Neural progenitor cell (in vitro differentiated cells): ENCODE results near the gene C6orf89. TPM values are rescaled to one million over a fixed set of nuclear protein-coding genes. Genes with fewer than 3 reads are reported as not detected.

ENCODE experiments used
- DNase-seq: peaks from one replicate; pipeline ENCODE4 v3.0.0-alpha.2; 2016; ENCODE audit warnings: low spot score
- H2AFZ ChIP-seq: fragments of 200-600 bp; sonication (generic); replicated peaks from 2 replicates; pipeline ENCODE4 v1.6.1; 2016; ENCODE audit warnings: antibody characterized with exemption
- H3F3A ChIP-seq: fragments of 200-600 bp; sonication (generic); 2 replicates; pipeline ENCODE4 v1.6.1; 2016; ENCODE audit warnings: antibody characterized with exemption, low read depth
- H3K27ac ChIP-seq: fragments of 200-600 bp; sonication (generic); 2 replicates; pipeline ENCODE4 v1.5.1; 2016; ENCODE audit warnings: mild to moderate bottlenecking
- H3K27me3 ChIP-seq: fragments of 200-600 bp; sonication (generic); 2 replicates; pipeline ENCODE4 v1.6.1; 2016; ENCODE audit warnings: mild to moderate bottlenecking, moderate library complexity
- H3K36me3 ChIP-seq: fragments of 200-600 bp; sonication (generic); 2 replicates; pipeline ENCODE4 v1.5.1; 2016
- H3K4me1 ChIP-seq: fragments of 200-600 bp; sonication (generic); 2 replicates; pipeline ENCODE4 v1.6.1; 2016; ENCODE audit warnings: mixed run types
- H3K4me2 ChIP-seq: fragments of 200-600 bp; sonication (generic); 2 replicates; pipeline ENCODE4 v1.6.1; 2016
- H3K4me3 ChIP-seq: fragments of 200-600 bp; sonication (generic); 2 replicates; pipeline ENCODE4 v1.5.1; 2016
- H3K79me2 ChIP-seq: fragments of 200-600 bp; sonication (generic); 2 replicates; pipeline ENCODE4 v1.6.1; 2016; ENCODE audit warnings: low read depth
- H3K9ac ChIP-seq: fragments of 200-600 bp; sonication (generic); 2 replicates; pipeline ENCODE4 v1.6.1; 2016
- H3K9me3 ChIP-seq: fragments of 200-600 bp; sonication (generic); 2 replicates; pipeline ENCODE4 v1.5.1; 2016; ENCODE audit warnings: low read depth
- H4K20me1 ChIP-seq: fragments of 200-600 bp; sonication (generic); 2 replicates; pipeline ENCODE4 v1.6.1; 2016; ENCODE audit warnings: low read depth
- H3K27ac Mint-ChIP-seq: 3 replicates; pipeline ENCODE4 v1.8.0; 2021; ENCODE audit warnings: mixed read lengths
- H3K27me3 Mint-ChIP-seq: 2 replicates; pipeline ENCODE4 v1.8.0; 2022; ENCODE audit warnings: low read depth, mild to moderate bottlenecking, inconsistent platforms, moderate library complexity, mixed read lengths; ENCODE audit not compliant: insufficient read depth
- H3K36me3 Mint-ChIP-seq: 3 replicates; pipeline ENCODE4 v1.8.0; 2021; ENCODE audit warnings: mixed read lengths
- H3K4me1 Mint-ChIP-seq: 3 replicates; pipeline ENCODE4 v1.8.0; 2021; ENCODE audit warnings: mixed read lengths
- H3K4me3 Mint-ChIP-seq: 3 replicates; pipeline ENCODE4 v1.8.0; 2021; ENCODE audit warnings: mild to moderate bottlenecking, moderate library complexity, mixed read lengths
- H3K9me3 Mint-ChIP-seq: 3 replicates; pipeline ENCODE4 v1.8.0; 2020; ENCODE audit warnings: mixed read lengths
- EZH2 ChIP-seq: fragments of 200-600 bp; sonication (generic); IDR thresholded peaks from 2 replicates; pipeline ENCODE4 v1.6.1; 2017; ENCODE audit warnings: antibody characterized with exemption, mild to moderate bottlenecking, moderate library complexity
- EZH2phosphoT487 ChIP-seq: fragments of 200-600 bp; sonication (generic); IDR thresholded peaks from 2 replicates; pipeline ENCODE4 v1.6.1; 2017; ENCODE audit warnings: antibody characterized with exemption
- total RNA-seq: library from RNA; depleted of rRNA; stranded (reverse); fragments of >200 nt; gene quantifications from 2 replicates; pipeline ENCODE4 v1.2.3, GENCODE V29; 2015; ENCODE audit warnings: low replicate concordance
- TF ChIP-seq, protein P1 (sequence below): fragments of 200-600 bp; sonication (generic); IDR thresholded peaks from 2 replicates; pipeline ENCODE4 v1.5.1; 2017; ENCODE audit warnings: antibody characterized with exemption, mild to moderate bottlenecking

Gene C6orf89
- total RNA-seq, 1 donor from 2014 or later: 21.2 TPM

DNA sequence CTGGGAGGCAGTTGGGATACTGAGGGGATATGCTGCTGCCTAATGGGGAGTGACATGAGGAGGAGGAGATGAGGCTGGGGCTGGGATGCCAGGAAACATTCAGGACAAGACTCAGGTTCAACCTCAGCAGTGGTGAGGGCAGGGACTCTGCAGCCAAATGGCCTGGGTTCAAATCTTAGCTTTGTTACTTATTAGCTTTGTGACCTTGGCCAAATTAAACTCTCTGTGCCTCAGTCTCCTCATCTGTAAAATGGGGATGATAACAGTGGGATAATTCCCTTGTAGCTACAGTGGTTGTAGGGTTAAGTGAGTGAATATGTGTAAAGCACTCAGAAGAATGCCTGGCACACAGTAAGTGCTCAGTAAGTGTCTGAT, 70.7 kb downstream of the C6orf89 start:
- TF ChIP-seq, protein P1, sequence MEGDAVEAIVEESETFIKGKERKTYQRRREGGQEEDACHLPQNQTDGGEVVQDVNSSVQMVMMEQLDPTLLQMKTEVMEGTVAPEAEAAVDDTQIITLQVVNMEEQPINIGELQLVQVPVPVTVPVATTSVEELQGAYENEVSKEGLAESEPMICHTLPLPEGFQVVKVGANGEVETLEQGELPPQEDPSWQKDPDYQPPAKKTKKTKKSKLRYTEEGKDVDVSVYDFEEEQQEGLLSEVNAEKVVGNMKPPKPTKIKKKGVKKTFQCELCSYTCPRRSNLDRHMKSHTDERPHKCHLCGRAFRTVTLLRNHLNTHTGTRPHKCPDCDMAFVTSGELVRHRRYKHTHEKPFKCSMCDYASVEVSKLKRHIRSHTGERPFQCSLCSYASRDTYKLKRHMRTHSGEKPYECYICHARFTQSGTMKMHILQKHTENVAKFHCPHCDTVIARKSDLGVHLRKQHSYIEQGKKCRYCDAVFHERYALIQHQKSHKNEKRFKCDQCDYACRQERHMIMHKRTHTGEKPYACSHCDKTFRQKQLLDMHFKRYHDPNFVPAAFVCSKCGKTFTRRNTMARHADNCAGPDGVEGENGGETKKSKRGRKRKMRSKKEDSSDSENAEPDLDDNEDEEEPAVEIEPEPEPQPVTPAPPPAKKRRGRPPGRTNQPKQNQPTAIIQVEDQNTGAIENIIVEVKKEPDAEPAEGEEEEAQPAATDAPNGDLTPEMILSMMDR: no peak
- H3K4me3 Mint-ChIP-seq: no peak overlapping the region
- H3K36me3 Mint-ChIP-seq: no peaks in the 10 kb centered on the region
- Histone ChIP-seq H3F3A (no peaks in the 10 kb centered on the region), H2AFZ (no peak overlapping the region), H3K27me3 (no peaks in the 10 kb centered on the region), H3K36me3 (no peaks in the 10 kb centered on the region), H3K4me2 (no peak overlapping the region), H3K9ac (no peak overlapping the region), H4K20me1 (no peaks in the 10 kb centered on the region), H3K4me3 (no peak overlapping the region), H3K27ac (no peak overlapping the region), H3K9me3 (no peaks in the 10 kb centered on the region), H3K79me2 (no peaks in the 10 kb centered on the region), H3K4me1 (no peaks in the 10 kb centered on the region)
- no peaks in the 10 kb centered on the region for H3K9me3 Mint-ChIP-seq
- DNase-seq: no peak
- H3K27me3 Mint-ChIP-seq: peaks cover 7% of the 10 kb centered on the region
- no peak overlapping the region for H3K27ac Mint-ChIP-seq
- peaks cover 6% of the 10 kb centered on the region for H3K4me1 Mint-ChIP-seq

DNA sequence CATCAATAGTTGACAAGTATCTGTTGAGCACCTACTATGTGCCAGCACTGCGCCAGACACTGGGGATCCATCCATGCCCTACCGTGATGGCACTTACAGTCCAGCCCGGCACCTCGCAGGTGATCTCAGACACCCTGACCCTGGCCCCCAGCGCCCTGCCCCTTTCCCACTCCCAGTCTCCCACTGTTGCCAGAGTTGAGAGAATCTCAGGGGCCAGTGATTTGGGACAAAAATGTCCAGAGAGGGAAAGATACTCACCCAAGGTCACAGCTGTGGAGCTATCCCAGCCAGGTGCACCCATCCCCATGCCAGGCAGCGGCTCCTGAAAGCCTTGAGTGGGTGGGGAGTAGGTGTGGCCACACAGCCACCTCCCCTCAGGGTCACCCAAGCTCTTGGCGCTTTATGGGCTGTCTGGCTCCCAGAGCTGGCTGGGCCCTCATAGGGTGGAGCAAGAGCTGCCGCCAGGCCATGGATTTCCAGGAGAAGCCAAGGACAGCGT, 72.1 kb downstream of the C6orf89 start:
- Histone ChIP-seq H2AFZ (no peak overlapping the region), H3K9me3 (no peaks in the 10 kb centered on the region), H3K36me3 (no peaks in the 10 kb centered on the region), H3K27ac (no peak overlapping the region), H4K20me1 (no peaks in the 10 kb centered on the region), H3K9ac (no peak overlapping the region), H3F3A (peaks cover 3% of the 10 kb centered on the region), H3K4me3 (no peak overlapping the region), H3K27me3 (no peaks in the 10 kb centered on the region), H3K79me2 (no peaks in the 10 kb centered on the region), H3K4me2 (no peak overlapping the region), H3K4me1 (no peaks in the 10 kb centered on the region)
- DNase-seq: no peak
- Mint-ChIP-seq H3K27me3 (peaks cover 8% of the 10 kb centered on the region), H3K4me1 (peaks cover 8% of the 10 kb centered on the region), H3K4me3 (no peak overlapping the region), H3K36me3 (no peaks in the 10 kb centered on the region), H3K9me3 (no peaks in the 10 kb centered on the region), H3K27ac (no peak overlapping the region)
- TF ChIP-seq, protein P1: no peak
- no peak for TF ChIP-seq EZH2phosphoT487
- no peak for TF ChIP-seq EZH2

DNA sequence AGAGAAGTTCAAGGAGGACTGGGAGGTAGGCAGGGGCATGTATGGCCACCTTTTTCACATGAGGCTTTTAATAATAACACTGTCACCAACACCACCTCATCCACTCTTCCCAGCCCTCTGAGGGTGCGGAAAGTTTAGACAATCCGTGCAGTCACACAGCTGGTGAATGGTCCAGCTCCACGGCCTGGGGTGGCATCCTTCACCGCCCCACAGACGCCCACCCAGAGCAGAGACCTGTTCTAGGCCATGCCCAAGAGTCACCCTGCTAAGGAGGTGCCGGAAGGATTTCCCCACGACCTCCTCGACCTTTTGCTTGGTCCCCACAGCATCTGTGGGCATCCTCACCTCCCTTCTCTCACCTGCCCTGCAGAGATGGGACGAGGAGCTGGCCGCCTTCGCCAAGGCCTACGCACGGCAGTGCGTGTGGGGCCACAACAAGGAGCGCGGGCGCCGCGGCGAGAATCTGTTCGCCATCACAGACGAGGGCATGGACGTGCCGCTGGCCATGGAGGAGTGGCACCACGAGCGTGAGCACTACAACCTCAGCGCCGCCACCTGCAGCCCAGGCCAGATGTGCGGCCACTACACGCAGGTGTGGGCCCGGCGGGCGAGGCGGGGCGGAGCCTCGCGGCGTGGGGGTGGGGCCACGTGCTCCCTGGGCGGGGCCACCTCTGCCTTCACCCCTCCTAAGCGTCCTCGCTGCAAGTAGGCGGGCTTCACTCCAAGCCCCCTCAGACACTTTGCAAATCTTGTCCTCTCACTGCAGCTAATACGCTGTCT, 73.2 kb downstream of the C6orf89 start:
- Histone ChIP-seq H3K4me2 (no peak overlapping the region), H3F3A (peaks cover 8% of the 10 kb centered on the region), H3K4me3 (no peak overlapping the region), H2AFZ (no peak overlapping the region), H3K27ac (no peak overlapping the region), H3K36me3 (no peaks in the 10 kb centered on the region), H3K9me3 (no peaks in the 10 kb centered on the region), H3K27me3 (no peaks in the 10 kb centered on the region), H3K9ac (no peak overlapping the region), H3K79me2 (no peaks in the 10 kb centered on the region), H4K20me1 (no peaks in the 10 kb centered on the region), H3K4me1 (peaks cover 4% of the 10 kb centered on the region)
- no peak for DNase-seq
- TF ChIP-seq EZH2 (no peak), EZH2phosphoT487 (no peak)
- TF ChIP-seq, protein P1: no peak
- Mint-ChIP-seq H3K27ac (no peak overlapping the region), H3K4me1 (peaks cover 17% of the 10 kb centered on the region), H3K4me3 (no peak overlapping the region), H3K27me3 (peaks cover 6% of the 10 kb centered on the region), H3K36me3 (no peaks in the 10 kb centered on the region), H3K9me3 (no peaks in the 10 kb centered on the region)
